Measurements from ENCODE around the gene PTPRN2. TPM values are rescaled to one million over a fixed set of nuclear protein-coding genes. Genes with fewer than 3 reads are reported as not detected.

The PTPRN2 gene
- total RNA-seq, 1 experiment from 2014 or later: 2.1 TPM

DNA sequence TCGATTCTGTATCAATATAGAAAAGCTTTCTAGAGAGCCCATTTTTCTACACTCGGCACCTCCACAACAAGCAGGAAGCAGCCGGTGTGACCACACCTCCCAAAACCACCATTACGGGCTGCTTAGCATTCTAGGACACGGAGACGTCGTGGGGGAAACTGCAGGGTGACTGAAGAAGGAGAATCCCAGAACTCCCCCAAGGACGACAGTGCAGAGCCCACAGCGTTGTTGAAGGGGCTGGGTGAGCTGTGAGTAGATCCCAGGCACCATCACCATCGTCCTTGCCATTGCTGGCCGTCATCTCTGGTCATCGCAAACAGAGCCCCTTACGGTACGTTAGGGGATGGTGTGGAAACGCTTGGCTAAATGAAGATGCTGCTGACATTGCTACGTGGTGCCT, 351.8 kb downstream of the PTPRN2 start:
- Histone ChIP-seq H3K9ac (ENCODE audit: low read length) (no peak overlapping the region), H3K79me2 (ENCODE audit: insufficient read depth, low read length) (no peaks in the 10 kb centered on the region), H3K4me1 (ENCODE audit: control insufficient read depth in 1 of 2, insufficient read depth in 2 of 2, low read length in 2 of 2) (no peaks in the 10 kb centered on the region), H3K36me3 (ENCODE audit: control insufficient read depth in 1 of 2, insufficient read depth in 2 of 2, low read length in 2 of 2) (no peaks in the 10 kb centered on the region), H3K27me3 (ENCODE audit: insufficient read depth, low read length) (no peaks in the 10 kb centered on the region), H3K4me3 (replicated peaks in 1 of 2; ENCODE audit: low read depth in 1 of 2, low read length in 2 of 2) (no peak overlapping the region), H3K9me2 (ENCODE audit: insufficient read depth) (no peaks in the 10 kb centered on the region), H3K9me3 (ENCODE audit: control insufficient read depth in 1 of 2, insufficient read depth in 1 of 2, low read depth in 1 of 2, low read length in 2 of 2) (no peaks in the 10 kb centered on the region), H3K27ac (ENCODE audit: low read depth, low read length) (no peak overlapping the region), H4K20me1 (ENCODE audit: insufficient read depth) (no peaks in the 10 kb centered on the region), H2AFZ (ENCODE audit: low read depth, low read length, poor library complexity, severe bottlenecking) (no peak overlapping the region), H3K4me2 (ENCODE audit: low read length) (no peak overlapping the region)
- intact Hi-C loops (cut with micrococcal nuclease): no loop called here
- ChIA-PET POLR2A (no interaction called here), CTCF (no interaction called here), RAD21 (ENCODE audit: low non-redundant PET in 1 of 2, low total read pairs in 2 of 2, uncharacterized antibody in 2 of 2, unreplicated experiment in 2 of 2) (no interaction called here)
- DNase-seq (ENCODE audit: low read depth, low spot score) (no peak), ATAC-seq (no peak)
- TF ChIP-seq, protein P1, sequence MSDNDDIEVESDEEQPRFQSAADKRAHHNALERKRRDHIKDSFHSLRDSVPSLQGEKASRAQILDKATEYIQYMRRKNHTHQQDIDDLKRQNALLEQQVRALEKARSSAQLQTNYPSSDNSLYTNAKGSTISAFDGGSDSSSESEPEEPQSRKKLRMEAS (IDR thresholded peaks at IDR 0.05): no peak
- no peak for TF ChIP-seq YY1 (IDR thresholded peaks at IDR 0.05; ENCODE audit: extremely low read depth, insufficient replicate concordance, low read depth, low read length)
- TF ChIP-seq POLR2A (IDR thresholded peaks at IDR 0.05; ENCODE audit: borderline replicate concordance, extremely low read depth, insufficient read depth, insufficient read length): no peak
- no peak for TF ChIP-seq POLR2AphosphoS5 (IDR thresholded peaks at IDR 0.05; ENCODE audit: low read depth, low read length)
- no peak for TF ChIP-seq EZH2 (IDR thresholded peaks at IDR 0.05)
- TF ChIP-seq, protein P2, sequence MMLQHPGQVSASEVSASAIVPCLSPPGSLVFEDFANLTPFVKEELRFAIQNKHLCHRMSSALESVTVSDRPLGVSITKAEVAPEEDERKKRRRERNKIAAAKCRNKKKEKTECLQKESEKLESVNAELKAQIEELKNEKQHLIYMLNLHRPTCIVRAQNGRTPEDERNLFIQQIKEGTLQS (IDR thresholded peaks at IDR 0.05): no peak
- TF ChIP-seq SRF (IDR thresholded peaks at IDR 0.05; ENCODE audit: low read depth): no peak
- no peak for TF ChIP-seq TCF7L2 (IDR thresholded peaks at IDR 0.05; ENCODE audit: borderline replicate concordance, extremely low read depth, insufficient read depth, insufficient read length)
- no peak for TF ChIP-seq SP1 (IDR thresholded peaks at IDR 0.05; ENCODE audit: low read depth)
- TF ChIP-seq, protein P3, sequence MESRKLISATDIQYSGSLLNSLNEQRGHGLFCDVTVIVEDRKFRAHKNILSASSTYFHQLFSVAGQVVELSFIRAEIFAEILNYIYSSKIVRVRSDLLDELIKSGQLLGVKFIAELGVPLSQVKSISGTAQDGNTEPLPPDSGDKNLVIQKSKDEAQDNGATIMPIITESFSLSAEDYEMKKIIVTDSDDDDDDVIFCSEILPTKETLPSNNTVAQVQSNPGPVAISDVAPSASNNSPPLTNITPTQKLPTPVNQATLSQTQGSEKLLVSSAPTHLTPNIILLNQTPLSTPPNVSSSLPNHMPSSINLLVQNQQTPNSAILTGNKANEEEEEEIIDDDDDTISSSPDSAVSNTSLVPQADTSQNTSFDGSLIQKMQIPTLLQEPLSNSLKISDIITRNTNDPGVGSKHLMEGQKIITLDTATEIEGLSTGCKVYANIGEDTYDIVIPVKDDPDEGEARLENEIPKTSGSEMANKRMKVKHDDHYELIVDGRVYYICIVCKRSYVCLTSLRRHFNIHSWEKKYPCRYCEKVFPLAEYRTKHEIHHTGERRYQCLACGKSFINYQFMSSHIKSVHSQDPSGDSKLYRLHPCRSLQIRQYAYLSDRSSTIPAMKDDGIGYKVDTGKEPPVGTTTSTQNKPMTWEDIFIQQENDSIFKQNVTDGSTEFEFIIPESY (IDR thresholded peaks at IDR 0.05; ENCODE audit: extremely low read depth, insufficient replicate concordance, low read length): no peak
- no peak for TF ChIP-seq ZNF274 (IDR thresholded peaks at IDR 0.05; ENCODE audit: low read depth, low read length)
- no peak for TF ChIP-seq SIN3A (IDR thresholded peaks at IDR 0.05; ENCODE audit: low read depth)
- no peak for TF ChIP-seq ELF1 (IDR thresholded peaks at IDR 0.05; ENCODE audit: borderline replicate concordance, low read depth)
- no TSS peak for BruUV-seq (replicated peaks)
